NCI-H1436 (cell line): ENCODE data around the gene KIRREL3.

Source experiments
- DNase-seq: peaks from one replicate; lab custom pipeline; 2025; lab: John Stamatoyannopoulos, UW

The KIRREL3 gene

GRCh38 chr11:126507646-126508045 is 492.9 kb downstream of the KIRREL3 start:
- DNase-seq, result no peak

GRCh38 chr11:126506789-126507188 is 493.8 kb downstream of the KIRREL3 start:
- DNase-seq, result no peak

GRCh38 chr11:126502982-126503381 is 497.6 kb downstream of the KIRREL3 start:
- DNase-seq, result no peak

- DNase-seq, result no peak
Measured at GRCh38 chr11:126502159-126502558, 498.4 kb downstream of the KIRREL3 start.

GRCh38 chr11:126501641-126502040 is 498.9 kb downstream of the KIRREL3 start:
- no peak for DNase-seq

- DNase-seq, result no peak
Measured at GRCh38 chr11:126500981-126501380, 499.6 kb downstream of the KIRREL3 start.

GRCh38 chr11:126499131-126499752 is 501.3 kb downstream of the KIRREL3 start:
- DNase-seq, result no peak

GRCh38 chr11:126498281-126498680 is 502.3 kb downstream of the KIRREL3 start:
- DNase-seq, result no peak

GRCh38 chr11:126497581-126498122 is 502.9 kb downstream of the KIRREL3 start:
- no peak for DNase-seq

- DNase-seq, result no peak
Measured at GRCh38 chr11:126496576-126497337, 503.8 kb downstream of the KIRREL3 start.

GRCh38 chr11:126495281-126496220 is 505.0 kb downstream of the KIRREL3 start:
- DNase-seq, result no peak

GRCh38 chr11:126494831-126495230 is 505.7 kb downstream of the KIRREL3 start:
- no peak for DNase-seq

GRCh38 chr11:126492331-126493082 is 508.1 kb downstream of the KIRREL3 start:
- no peak for DNase-seq

- DNase-seq, result peak; percentile 63
Measured at GRCh38 chr11:126491092-126491491, 509.5 kb downstream of the KIRREL3 start.

GRCh38 chr11:126489836-126490660 is 510.5 kb downstream of the KIRREL3 start:
- DNase-seq, result no peak

GRCh38 chr11:126488591-126489370 is 511.8 kb downstream of the KIRREL3 start:
- no peak for DNase-seq

GRCh38 chr11:126487711-126488110 is 512.9 kb downstream of the KIRREL3 start:
- no peak for DNase-seq

GRCh38 chr11:126485986-126486635 is 514.5 kb downstream of the KIRREL3 start:
- DNase-seq, result no peak
